DMS 273 (cell line): ENCODE data around the gene RFC4.

Experiments used
- DNase-seq: peaks from one replicate; lab custom pipeline; 2025; ENCODE audit not compliant: unreplicated experiment; lab: John Stamatoyannopoulos, UW

The RFC4 gene

GRCh38 chr3:186787642-186788481, 18.4 kb downstream of the RFC4 start:
- peak; percentile 54 for DNase-seq

DNA sequence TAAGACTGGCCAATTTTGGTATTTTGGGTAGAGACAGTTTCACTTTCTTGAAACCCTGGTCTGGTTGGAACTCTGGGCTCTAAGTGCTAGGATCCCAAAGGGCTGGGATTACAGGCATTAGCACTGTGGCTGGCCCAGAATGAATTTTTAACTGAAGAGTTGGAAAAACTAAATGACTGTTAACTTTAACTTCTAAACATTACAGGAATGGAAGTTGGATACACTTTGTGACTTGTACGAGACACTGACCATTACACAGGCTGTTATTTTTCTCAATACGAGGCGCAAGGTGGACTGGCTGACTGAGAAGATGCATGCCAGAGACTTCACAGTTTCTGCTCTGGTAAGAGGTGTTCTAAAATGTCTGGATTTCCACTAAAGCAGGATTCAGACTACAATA, 19.4 kb downstream of the RFC4 start:
- DNase-seq, result peak; percentile 59

DNA sequence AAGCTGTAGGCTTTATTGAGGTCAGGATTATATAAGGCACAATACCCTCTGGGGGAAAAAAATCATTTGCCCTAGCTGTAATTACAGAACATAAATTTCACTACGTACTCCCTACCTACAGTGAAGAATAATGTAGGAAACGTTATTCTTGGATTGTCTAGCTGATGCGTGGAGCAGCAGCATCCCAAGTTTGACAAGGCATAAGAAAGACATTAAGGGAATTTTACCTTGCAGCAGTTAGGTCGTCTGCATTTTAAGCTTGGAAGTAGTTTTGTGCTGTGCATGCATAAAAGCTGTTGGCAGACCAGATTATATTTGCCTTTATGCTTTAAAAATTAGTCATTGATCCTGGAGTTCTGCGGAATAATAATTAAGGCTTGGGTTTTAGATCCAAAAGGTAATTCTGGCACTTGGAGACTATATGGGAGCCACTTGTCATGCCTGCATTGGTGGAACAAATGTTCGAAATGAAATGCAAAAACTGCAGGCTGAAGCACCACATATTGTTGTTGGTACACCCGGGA, 20.7 kb downstream of the RFC4 start:
- DNase-seq, result peak; percentile 45

DNA sequence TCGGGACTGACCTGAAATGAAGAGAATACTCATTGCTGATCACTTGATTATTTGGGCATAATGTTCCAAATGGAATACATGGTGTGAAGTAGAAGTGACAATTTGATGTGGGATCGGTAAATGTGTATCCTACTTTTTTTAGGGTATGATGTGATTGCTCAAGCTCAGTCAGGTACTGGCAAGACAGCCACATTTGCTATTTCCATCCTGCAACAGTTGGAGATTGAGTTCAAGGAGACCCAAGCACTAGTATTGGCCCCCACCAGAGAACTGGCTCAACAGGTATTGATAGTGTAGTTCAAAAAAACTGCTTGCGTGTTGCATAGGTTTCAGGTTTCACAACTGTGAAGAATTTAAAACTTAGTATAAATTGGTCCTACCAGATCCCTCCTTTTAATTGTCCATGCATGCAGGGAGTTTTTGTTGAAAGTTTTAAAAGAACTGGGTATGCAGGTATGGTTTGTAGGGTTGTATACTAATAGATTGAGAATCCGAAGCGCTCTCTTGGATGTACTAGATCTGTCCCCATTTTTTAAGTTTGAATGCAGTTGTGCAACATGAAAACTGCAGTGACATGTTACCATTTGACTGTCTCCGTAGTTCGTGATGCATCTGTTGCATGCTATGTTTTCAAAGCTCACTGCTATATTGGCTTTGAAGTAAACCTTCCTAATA, 21.3 kb downstream of the RFC4 start:
- peak; percentile 55 for DNase-seq

DNA sequence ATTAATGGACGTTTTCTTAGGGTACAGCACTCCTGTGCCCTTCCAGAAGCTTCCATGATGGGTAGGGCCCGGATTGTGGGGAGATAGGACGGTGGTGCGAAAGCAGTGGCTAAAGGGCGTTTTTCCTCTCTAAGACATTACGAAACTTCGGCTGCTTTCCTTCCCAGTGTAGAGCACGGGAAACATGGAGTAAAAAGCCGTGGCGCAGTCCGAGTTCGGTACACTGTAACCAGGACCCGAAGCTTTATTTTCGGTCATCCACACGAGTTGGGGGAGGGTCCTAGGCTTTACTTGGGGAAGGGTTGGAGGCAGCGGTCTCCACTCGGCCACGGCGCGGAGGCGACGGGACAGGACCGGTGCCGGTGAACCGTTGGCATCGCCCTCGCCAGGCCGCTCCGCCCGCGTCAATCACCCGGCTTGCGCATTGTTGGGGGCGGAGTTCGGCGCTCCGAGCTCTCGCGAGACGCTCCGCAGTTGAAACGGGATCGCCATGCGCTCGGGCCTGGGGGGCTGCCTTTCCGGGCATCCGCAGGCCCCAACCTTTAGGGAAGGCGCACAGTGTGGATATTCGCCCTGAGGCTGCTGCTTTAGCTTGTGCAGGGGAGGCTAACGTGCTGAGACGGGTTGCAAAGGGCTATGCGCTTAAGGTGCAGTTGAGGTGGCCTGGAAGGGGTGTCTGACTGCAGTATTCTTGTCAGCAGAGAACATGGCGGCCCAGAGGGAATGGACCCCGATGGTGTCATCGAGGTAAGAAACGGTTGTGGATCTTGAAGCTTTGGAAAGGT, 22.4 kb downstream of the RFC4 start:
- DNase-seq, result peak; percentile 87

DNA sequence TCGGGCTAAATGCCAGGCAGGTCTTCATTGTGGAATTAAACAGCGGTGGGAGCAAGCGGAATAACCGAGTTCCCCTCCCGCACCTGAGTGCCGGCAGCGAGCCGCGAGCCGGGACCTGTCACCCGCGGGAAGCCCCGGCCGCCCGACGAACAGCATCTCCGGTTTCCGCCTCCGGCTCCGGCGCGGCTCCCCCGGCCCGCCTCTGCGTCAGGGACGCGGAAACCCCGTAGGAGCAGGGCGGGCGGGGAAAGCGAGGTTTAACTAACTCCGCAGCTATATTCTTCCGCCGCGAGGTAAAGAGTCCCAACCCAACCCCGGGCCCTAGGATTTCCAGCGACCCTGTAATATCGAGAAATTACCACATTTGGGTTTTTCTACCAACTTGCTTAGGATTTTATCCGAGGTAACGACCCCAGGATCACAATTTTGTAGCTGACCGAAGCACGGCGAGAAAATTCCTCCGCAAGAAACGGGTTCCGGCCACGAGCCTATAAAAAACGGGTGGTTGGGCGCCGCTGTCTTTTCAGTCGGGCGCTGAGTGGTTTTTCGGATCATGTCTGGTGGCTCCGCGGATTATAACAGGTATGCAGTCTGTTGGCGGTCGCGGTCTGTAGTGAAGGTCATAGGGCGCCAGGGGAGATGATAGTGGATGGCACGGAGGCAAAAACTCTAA, 23.1 kb downstream of the RFC4 start, which contains the start of gene EIF4A2:
EIF4A2 (plus strand) TSS at position 520 of the 673 bp plus-strand sequence; CDS start at position 554, 34 bp downstream.
- DNase-seq, result peak; percentile 98

DNA sequence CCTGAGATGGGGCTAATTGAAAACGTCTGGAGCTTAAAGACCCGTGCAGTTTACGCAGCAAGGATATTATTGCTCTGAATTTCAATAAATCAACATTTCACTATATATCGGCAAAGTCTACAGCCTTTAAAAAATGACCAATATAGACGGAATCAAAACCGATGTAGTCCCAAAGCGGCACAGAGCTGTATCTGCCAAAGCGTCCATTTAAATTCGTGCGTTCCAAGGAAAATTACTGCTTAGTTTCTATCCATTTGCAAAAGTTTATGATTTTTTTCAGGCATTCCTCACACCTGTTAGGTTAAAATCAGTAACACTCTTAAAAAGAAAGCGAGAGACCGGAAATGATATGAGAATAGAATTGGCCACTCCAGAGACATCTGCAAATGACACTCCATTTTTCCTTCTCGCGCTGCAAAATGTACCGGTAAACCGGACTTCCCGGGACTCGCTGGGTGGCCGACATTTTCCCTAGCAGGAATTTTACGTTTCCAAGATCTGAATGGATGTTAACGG, 23.7 kb downstream of the RFC4 start:
- peak; percentile 86 for DNase-seq

GRCh38 chr3:186779204-186779603, 27.1 kb downstream of the RFC4 start:
- no peak for DNase-seq

- peak; percentile 14 for DNase-seq
These were observed 30.3 kb downstream of the RFC4 start for GRCh38 chr3:186775999-186776398.

- peak; percentile 39 for DNase-seq
These were observed 33.4 kb downstream of the RFC4 start for GRCh38 chr3:186772701-186773417.

DNA sequence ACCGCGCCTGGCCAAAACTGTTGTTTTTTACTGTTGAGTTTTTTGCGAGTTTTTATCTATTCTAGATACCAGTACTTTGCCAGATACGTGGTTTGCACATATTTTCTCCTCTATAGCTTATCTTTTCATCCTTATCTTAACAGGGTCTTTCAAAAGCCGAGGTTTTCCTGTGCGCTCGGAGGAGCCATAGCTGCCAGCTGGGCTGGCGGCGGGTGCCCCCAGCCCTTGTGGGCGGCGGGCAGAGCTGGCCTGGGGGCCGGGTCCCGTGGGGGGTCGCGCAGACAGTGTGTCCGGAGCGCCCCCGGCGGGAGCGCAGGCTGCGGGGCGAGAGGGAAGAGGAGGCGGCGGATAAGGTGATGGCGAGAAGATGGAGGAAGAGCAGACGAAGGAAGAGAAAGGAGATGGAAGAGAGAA, 34.0 kb downstream of the RFC4 start:
- no peak for DNase-seq

GRCh38 chr3:186760897-186761447, 45.3 kb downstream of the RFC4 start:
- no peak for DNase-seq

DNA sequence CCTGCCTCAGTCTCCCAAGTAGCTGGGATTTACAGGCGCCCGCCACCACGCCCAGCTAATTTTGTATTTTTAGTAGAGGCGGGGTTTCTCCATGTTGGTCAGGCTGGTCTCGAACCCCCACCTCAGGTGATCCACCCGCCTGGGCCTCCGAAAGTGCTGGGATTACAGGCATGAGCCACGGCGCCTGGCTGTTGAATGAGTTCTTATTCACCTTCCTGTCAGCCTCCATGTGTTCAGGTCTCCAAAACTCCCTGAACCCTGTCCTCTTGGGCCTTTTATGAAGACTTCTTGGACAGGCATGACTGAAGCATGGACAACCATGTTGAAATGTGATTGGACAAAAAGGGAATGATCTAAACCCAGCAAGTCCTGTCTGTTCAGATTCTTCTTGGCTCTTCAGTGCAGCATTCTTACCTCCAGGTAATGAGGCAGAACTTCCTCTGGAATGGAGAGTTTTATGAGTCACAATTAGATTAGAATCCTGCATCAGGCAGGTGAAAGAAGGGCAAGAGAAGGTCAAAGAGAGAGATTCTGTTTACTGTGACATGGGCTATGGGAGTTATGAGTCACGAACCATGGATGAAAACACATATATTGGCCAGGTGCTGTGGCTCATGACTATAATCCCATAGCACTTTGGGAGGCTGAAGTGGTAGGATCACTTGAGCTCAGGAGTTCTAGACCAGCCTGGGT, 46.0 kb downstream of the RFC4 start:
- DNase-seq, result no peak

DNA sequence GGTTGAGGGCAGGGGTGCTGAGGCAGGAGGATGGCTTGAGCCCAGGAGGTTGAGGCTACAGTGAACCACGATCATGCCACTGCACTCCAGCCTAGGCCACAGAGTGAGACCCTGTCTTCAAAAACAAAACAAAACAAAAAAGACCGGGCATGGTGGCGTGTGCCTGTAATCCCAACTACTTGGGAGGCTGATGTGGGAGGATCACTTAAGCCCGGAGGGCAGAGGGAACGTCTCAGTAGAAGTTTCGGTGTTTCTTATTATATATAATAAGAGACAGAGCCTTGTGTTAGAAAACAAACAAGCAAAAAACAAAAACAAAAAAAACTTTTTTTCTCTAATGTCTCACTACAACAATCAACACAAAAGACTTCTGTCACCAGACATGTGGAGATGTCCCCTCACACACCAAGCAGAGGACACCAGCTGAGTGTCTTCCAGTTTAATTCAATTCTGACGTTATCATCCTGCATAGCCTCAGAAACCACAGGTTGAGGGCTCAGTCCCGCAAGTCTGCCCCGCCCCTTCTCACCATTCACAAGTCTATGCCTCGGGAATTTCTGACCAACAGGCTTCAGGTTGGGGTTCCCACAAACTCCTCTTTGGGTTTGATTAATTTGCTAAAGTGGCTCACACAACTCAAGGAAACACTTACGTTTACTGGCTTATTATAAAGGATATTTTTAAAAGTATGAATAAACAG, 46.9 kb downstream of the RFC4 start:
- no peak for DNase-seq

- DNase-seq, result no peak
These were observed 48.5 kb downstream of the RFC4 start for GRCh38 chr3:186757686-186758220.

- DNase-seq, result no peak
These were observed 49.1 kb downstream of the RFC4 start for GRCh38 chr3:186757214-186757613.

GRCh38 chr3:186754871-186755270, 51.4 kb downstream of the RFC4 start:
- DNase-seq, result no peak

GRCh38 chr3:186754006-186754405, 52.3 kb downstream of the RFC4 start:
- no peak for DNase-seq
